ENCODE data around the gene AGAP5. TPM values are rescaled to one million over a fixed set of nuclear protein-coding genes. Genes with fewer than 3 reads are reported as not detected.

AGAP5 gene
- total and polyA plus RNA-seq, 10 of the 15 experiments (the other 5 are each of a cell fraction or from before 2014, with no cell fraction given): 0.68 to 8.5 (median 6.7) TPM; not detected in 1

GRCh38 chr10:73743905-73744663 is 46.2 kb upstream of the AGAP5 start, which contains the start of gene SEC24C:
TSS of gene SEC24C (plus strand) at chr10:73744372. CDS start at chr10:73746833, 2,461 bp downstream.
- H3K27me3 ChIP-seq (replicated peaks in 1 of 2; ENCODE audit: control insufficient read depth in 2 of 2, insufficient read depth in 2 of 2, low read length in 1 of 2): no peaks in the 10 kb centered on the region
- BruUV-seq (replicated peaks): no TSS peak
- H3K4me3 ChIP-seq: peak within 1 kb of the TSS; percentile 95
- peaks cover 53% of the 10 kb centered on the region for H3K79me2 ChIP-seq (ENCODE audit: control insufficient read depth, insufficient read depth, low read length)
- peak within 1 kb of the TSS; percentile 93 for H3K4me2 ChIP-seq (ENCODE audit: control insufficient read depth, insufficient read depth)
- ChIA-PET RAD21 (ENCODE audit: unreplicated experiment) (interaction anchor here (0.6 to 5.3 kb wide), 17 partner anchors 10 to 252 kb away, joined by 3 to 52 read pairs (median 4); partner anchors contain the start of genes CHCHD1 and PPP3CB), SMC1A (ENCODE audit: uncharacterized antibody, unreplicated experiment) (interaction anchor here (0.7 to 4.1 kb wide), 19 partner anchors 10 to 136 kb away, joined by 3 to 35 read pairs (median 4); partner anchors contain the start of gene CHCHD1), CTCF (interaction anchor here (0.7 to 2.7 kb wide), 11 partner anchors 9 to 214 kb away, joined by 3 to 20 read pairs (median 3); a partner anchor contains a TSS), POLR2A (interaction anchor here (0.5 to 3.7 kb wide), 12 partner anchors 10 to 134 kb away, joined by 5 to 38 read pairs (median 14); partner anchors contain the start of gene CHCHD1)
- peaks cover 11% of the 10 kb centered on the region for H3K4me1 ChIP-seq (ENCODE audit: control insufficient read depth, insufficient read depth, low read length)
- peaks cover 0 to 2% of the 10 kb centered on the region in 2 experiments; a peak in 2 of 4 replicates for H3K36me3 ChIP-seq (ENCODE audit: control insufficient read depth in 2 of 2, insufficient read depth in 2 of 2, low read length in 1 of 2)
- FAIRE-seq (peak; percentile 91), ATAC-seq (peak; percentile 92), DNase-seq (ENCODE audit: low read depth, low spot score) (peak; percentile 88)
- H3K9me3 ChIP-seq (replicated peaks; ENCODE audit: control insufficient read depth, insufficient read depth, low read length): no peaks in the 10 kb centered on the region
- H4K20me1 ChIP-seq (ENCODE audit: control insufficient read depth, insufficient read depth): no peaks in the 10 kb centered on the region
- peak within 1 kb of the TSS; percentile 97 for H3K27ac ChIP-seq (ENCODE audit: control insufficient read depth, insufficient read depth)
- in situ Hi-C loops (cut with MboI): no loop called here
- peak within 1 kb of the TSS; percentile 82 for H2AFZ ChIP-seq (ENCODE audit: control insufficient read depth, low read depth, low read length)
- 2% methylated on average over 35 of the region's 36 CpGs for WGBS (ENCODE audit: insufficient coverage, insufficient replicate concordance, low lambda C conversion rate, missing lambda C conversion rate)
- intact Hi-C loops (cut with micrococcal nuclease; ENCODE audit: unreplicated experiment): loop anchor here (1.0 to 2.0 kb wide), 4 partner anchors 14 to 41 kb away; partner anchors contain the start of gene ZSWIM8
- peak within 1 kb of the TSS; percentile 96 for H3K9ac ChIP-seq (ENCODE audit: control insufficient read depth, insufficient read depth, low read length)
- TF ChIP-seq SKIL (IDR thresholded peaks at IDR 0.05; ENCODE audit: low read depth, poor library complexity, severe bottlenecking) (peak; percentile 21), NKRF (conservative IDR thresholded peaks at IDR 0.05) (no peak; the same call in none of the 2 replicates), NFXL1 (IDR thresholded peaks at IDR 0.05; ENCODE audit: borderline replicate concordance) (no peak), ZNF207 (IDR thresholded peaks at IDR 0.05; ENCODE audit: borderline replicate concordance) (no peak), POLR2A (IDR thresholded peaks at IDR 0.05; ENCODE audit: low read depth, low read length) (peak; percentile 92)
- TF ChIP-seq, protein P1, sequence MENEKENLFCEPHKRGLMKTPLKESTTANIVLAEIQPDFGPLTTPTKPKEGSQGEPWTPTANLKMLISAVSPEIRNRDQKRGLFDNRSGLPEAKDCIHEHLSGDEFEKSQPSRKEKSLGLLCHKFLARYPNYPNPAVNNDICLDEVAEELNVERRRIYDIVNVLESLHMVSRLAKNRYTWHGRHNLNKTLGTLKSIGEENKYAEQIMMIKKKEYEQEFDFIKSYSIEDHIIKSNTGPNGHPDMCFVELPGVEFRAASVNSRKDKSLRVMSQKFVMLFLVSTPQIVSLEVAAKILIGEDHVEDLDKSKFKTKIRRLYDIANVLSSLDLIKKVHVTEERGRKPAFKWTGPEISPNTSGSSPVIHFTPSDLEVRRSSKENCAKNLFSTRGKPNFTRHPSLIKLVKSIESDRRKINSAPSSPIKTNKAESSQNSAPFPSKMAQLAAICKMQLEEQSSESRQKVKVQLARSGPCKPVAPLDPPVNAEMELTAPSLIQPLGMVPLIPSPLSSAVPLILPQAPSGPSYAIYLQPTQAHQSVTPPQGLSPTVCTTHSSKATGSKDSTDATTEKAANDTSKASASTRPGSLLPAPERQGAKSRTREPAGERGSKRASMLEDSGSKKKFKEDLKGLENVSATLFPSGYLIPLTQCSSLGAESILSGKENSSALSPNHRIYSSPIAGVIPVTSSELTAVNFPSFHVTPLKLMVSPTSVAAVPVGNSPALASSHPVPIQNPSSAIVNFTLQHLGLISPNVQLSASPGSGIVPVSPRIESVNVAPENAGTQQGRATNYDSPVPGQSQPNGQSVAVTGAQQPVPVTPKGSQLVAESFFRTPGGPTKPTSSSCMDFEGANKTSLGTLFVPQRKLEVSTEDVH (IDR thresholded peaks at IDR 0.05; ENCODE audit: low read depth, partially characterized antibody): peak; percentile 81
- TF ChIP-seq, protein P2, sequence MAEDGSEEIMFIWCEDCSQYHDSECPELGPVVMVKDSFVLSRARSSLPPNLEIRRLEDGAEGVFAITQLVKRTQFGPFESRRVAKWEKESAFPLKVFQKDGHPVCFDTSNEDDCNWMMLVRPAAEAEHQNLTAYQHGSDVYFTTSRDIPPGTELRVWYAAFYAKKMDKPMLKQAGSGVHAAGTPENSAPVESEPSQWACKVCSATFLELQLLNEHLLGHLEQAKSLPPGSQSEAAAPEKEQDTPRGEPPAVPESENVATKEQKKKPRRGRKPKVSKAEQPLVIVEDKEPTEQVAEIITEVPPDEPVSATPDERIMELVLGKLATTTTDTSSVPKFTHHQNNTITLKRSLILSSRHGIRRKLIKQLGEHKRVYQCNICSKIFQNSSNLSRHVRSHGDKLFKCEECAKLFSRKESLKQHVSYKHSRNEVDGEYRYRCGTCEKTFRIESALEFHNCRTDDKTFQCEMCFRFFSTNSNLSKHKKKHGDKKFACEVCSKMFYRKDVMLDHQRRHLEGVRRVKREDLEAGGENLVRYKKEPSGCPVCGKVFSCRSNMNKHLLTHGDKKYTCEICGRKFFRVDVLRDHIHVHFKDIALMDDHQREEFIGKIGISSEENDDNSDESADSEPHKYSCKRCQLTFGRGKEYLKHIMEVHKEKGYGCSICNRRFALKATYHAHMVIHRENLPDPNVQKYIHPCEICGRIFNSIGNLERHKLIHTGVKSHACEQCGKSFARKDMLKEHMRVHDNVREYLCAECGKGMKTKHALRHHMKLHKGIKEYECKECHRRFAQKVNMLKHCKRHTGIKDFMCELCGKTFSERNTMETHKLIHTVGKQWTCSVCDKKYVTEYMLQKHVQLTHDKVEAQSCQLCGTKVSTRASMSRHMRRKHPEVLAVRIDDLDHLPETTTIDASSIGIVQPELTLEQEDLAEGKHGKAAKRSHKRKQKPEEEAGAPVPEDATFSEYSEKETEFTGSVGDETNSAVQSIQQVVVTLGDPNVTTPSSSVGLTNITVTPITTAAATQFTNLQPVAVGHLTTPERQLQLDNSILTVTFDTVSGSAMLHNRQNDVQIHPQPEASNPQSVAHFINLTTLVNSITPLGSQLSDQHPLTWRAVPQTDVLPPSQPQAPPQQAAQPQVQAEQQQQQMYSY (CRISPR knock-in tag; IDR thresholded peaks at IDR 0.05): no peak
- TF ChIP-seq, protein P3, sequence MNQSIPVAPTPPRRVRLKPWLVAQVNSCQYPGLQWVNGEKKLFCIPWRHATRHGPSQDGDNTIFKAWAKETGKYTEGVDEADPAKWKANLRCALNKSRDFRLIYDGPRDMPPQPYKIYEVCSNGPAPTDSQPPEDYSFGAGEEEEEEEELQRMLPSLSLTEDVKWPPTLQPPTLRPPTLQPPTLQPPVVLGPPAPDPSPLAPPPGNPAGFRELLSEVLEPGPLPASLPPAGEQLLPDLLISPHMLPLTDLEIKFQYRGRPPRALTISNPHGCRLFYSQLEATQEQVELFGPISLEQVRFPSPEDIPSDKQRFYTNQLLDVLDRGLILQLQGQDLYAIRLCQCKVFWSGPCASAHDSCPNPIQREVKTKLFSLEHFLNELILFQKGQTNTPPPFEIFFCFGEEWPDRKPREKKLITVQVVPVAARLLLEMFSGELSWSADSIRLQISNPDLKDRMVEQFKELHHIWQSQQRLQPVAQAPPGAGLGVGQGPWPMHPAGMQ (IDR thresholded peaks at IDR 0.05; ENCODE audit: borderline replicate concordance): no peak
